WTC11 (cell line): Measurements from ENCODE around the gene TUBGCP3. TPM values are rescaled to one million over a fixed set of nuclear protein-coding genes. Genes with fewer than 3 reads are reported as not detected.

Experiments used
- ATAC-seq: fragments of 200-7000 bp; cut with Tn5 transposase; 2 replicates; pipeline ENCODE4 v1.10.0; 2021; ENCODE audit warnings: mild to moderate bottlenecking, moderate library complexity
- CTCF ChIA-PET: fragments of 300-600 bp; sonication (Branson Sonifier 250); formaldehyde crosslinking; loops from one replicate; lab custom pipeline; 2021; ENCODE audit warnings: antibody characterized with exemption; lab: Charles Lee
- POLR2A ChIA-PET: fragments of 350-600 bp; sonication (Branson Sonifier 250); formaldehyde crosslinking; loops from one replicate; lab custom pipeline; 2021; ENCODE audit warnings: antibody characterized with exemption; lab: Charles Lee
- DNase-seq: peaks from one replicate; pipeline ENCODE4 v3.0.0; 2021; ENCODE audit warnings: low spot score
- H3K27ac Mint-ChIP-seq: 2 replicates; pipeline ENCODE4 v1.8.0; 2021; ENCODE audit warnings: mixed read lengths
- H3K27me3 Mint-ChIP-seq: 2 replicates; pipeline ENCODE4 v1.8.0; 2021; ENCODE audit warnings: low read depth, mild to moderate bottlenecking, moderate library complexity, mixed read lengths
- H3K36me3 Mint-ChIP-seq: 2 replicates; pipeline ENCODE4 v1.8.0; 2021; ENCODE audit warnings: mixed read lengths
- H3K4me1 Mint-ChIP-seq: 2 replicates; pipeline ENCODE4 v1.8.0; 2022; ENCODE audit warnings: mixed read lengths
- H3K4me3 Mint-ChIP-seq: 2 replicates; pipeline ENCODE4 v1.8.0; 2021; ENCODE audit warnings: mild to moderate bottlenecking, moderate library complexity, mixed read lengths
- H3K9me3 Mint-ChIP-seq: 2 replicates; pipeline ENCODE4 v1.8.0; 2021; ENCODE audit warnings: mixed read lengths
- ATF1 ChIP-seq: sonication (generic); formaldehyde crosslinking; IDR thresholded peaks from 2 replicates; pipeline ENCODE4 v1.8.1; 2023; ENCODE audit warnings: mild to moderate bottlenecking, moderate library complexity, missing genetic modification reagents
- E2F1 ChIP-seq: sonication (generic); formaldehyde crosslinking; IDR thresholded peaks from 2 replicates; pipeline ENCODE4 v1.8.0; 2022; ENCODE audit warnings: mild to moderate bottlenecking, missing genetic modification reagents
- ERG ChIP-seq: fragments of 250-450 bp; sonication (Bioruptor Pico); IDR thresholded peaks from 2 replicates; pipeline ENCODE4 v1.8.0; 2021; ENCODE audit warnings: mild to moderate bottlenecking
- ESRRA ChIP-seq: sonication (generic); formaldehyde crosslinking; IDR thresholded peaks from 2 replicates; pipeline ENCODE4 v1.8.1; 2022; ENCODE audit warnings: mild to moderate bottlenecking, missing genetic modification reagents, borderline replicate concordance
- FOXP4 ChIP-seq: sonication (generic); formaldehyde crosslinking; IDR thresholded peaks from 2 replicates; pipeline ENCODE4 v1.8.0; 2022; ENCODE audit warnings: mild to moderate bottlenecking, missing genetic modification reagents
- GTF2I ChIP-seq: fragments of 250-450 bp; sonication (Bioruptor Pico); conservative IDR thresholded peaks from 2 replicates; pipeline ENCODE4 v1.4.0; 2021; ENCODE audit warnings: mild to moderate bottlenecking
- HMGA2 ChIP-seq: fragments of 250-450 bp; sonication (Bioruptor Pico); IDR thresholded peaks from 2 replicates; pipeline ENCODE4 v1.4.0; 2021; ENCODE audit warnings: mild to moderate bottlenecking, moderate library complexity
- JUN ChIP-seq: sonication (generic); formaldehyde crosslinking; IDR thresholded peaks from 2 replicates; pipeline ENCODE4 v1.8.0; 2023; ENCODE audit warnings: mild to moderate bottlenecking, missing genetic modification reagents
- MAX ChIP-seq: sonication (generic); formaldehyde crosslinking; IDR thresholded peaks from 2 replicates; pipeline ENCODE4 v1.8.0; 2022; ENCODE audit warnings: mild to moderate bottlenecking, missing genetic modification reagents
- MYBL2 ChIP-seq: sonication (generic); formaldehyde crosslinking; IDR thresholded peaks from 2 replicates; pipeline ENCODE4 v1.8.1; 2023; ENCODE audit warnings: mild to moderate bottlenecking, moderate library complexity, missing genetic modification reagents
- NFATC4 ChIP-seq: fragments of 250-450 bp; sonication (Bioruptor Pico); IDR thresholded peaks from 2 replicates; pipeline ENCODE4 v1.9.0; 2021; ENCODE audit warnings: mild to moderate bottlenecking
- NR1H2 ChIP-seq: sonication (generic); formaldehyde crosslinking; IDR thresholded peaks from 2 replicates; pipeline ENCODE4 v1.9.0; 2021; ENCODE audit warnings: mild to moderate bottlenecking, moderate library complexity, missing genetic modification reagents
- NR2C2 ChIP-seq: sonication (generic); formaldehyde crosslinking; IDR thresholded peaks from 2 replicates; pipeline ENCODE4 v1.8.0; 2022; ENCODE audit warnings: mild to moderate bottlenecking, missing genetic modification reagents
- PREB ChIP-seq: sonication (generic); formaldehyde crosslinking; IDR thresholded peaks from 2 replicates; pipeline ENCODE4 v1.8.1; 2022; ENCODE audit warnings: mild to moderate bottlenecking, missing genetic modification reagents, moderate library complexity, borderline replicate concordance
- RORB ChIP-seq: fragments of 250-450 bp; sonication (Bioruptor Pico); IDR thresholded peaks from 2 replicates; pipeline ENCODE4 v1.9.0; 2021; ENCODE audit warnings: mild to moderate bottlenecking
- SOX15 ChIP-seq: fragments of 250-450 bp; sonication (Bioruptor Pico); IDR thresholded peaks from 2 replicates; pipeline ENCODE4 v1.9.0; 2021; ENCODE audit warnings: mild to moderate bottlenecking
- TCF7 ChIP-seq: sonication (generic); formaldehyde crosslinking; IDR thresholded peaks from 2 replicates; pipeline ENCODE4 v1.8.0; 2022; ENCODE audit warnings: mild to moderate bottlenecking, low read depth, missing genetic modification reagents, moderate library complexity
- TEAD4 ChIP-seq: sonication (generic); formaldehyde crosslinking; IDR thresholded peaks from 2 replicates; pipeline ENCODE4 v1.8.0; 2022; ENCODE audit warnings: mild to moderate bottlenecking, missing genetic modification reagents
- ZBTB21 ChIP-seq: sonication (generic); formaldehyde crosslinking; IDR thresholded peaks from 2 replicates; pipeline ENCODE4 v1.8.1; 2023; ENCODE audit warnings: mild to moderate bottlenecking, missing genetic modification reagents, borderline replicate concordance
- ZBTB43 ChIP-seq: sonication (generic); formaldehyde crosslinking; IDR thresholded peaks from 2 replicates; pipeline ENCODE4 v1.8.1; 2023; ENCODE audit warnings: mild to moderate bottlenecking, missing genetic modification reagents
- ZNF423 ChIP-seq: fragments of 250-450 bp; sonication (Bioruptor Pico); IDR thresholded peaks from 2 replicates; pipeline ENCODE4 v2.1.2; 2022; ENCODE audit warnings: mild to moderate bottlenecking, moderate library complexity
- ZNF532 ChIP-seq: fragments of 250-450 bp; sonication (Bioruptor Pico); IDR thresholded peaks from 2 replicates; pipeline ENCODE4 v1.9.0; 2021; ENCODE audit warnings: mild to moderate bottlenecking, borderline replicate concordance
- total RNA-seq: library from RNA; stranded (reverse); gene quantifications from 3 replicates; pipeline ENCODE4 v1.2.3, GENCODE V29; 2021

Gene TUBGCP3
- total RNA-seq, 1 experiment from 2014 or later, result 29.9 TPM

GRCh38 chr13:112454648-112455334 is 133.2 kb downstream of the TUBGCP3 start:
- no peaks in the 10 kb centered on the region for H3K36me3 Mint-ChIP-seq
- TF ChIP-seq NR2C2 (CRISPR knock-in tag) (no peak), GTF2I (CRISPR knock-in tag) (no peak), ESRRA (CRISPR knock-in tag) (no peak), FOXP4 (CRISPR knock-in tag) (no peak), ZNF423 (no peak), ERG (no peak), ATF1 (CRISPR knock-in tag) (no peak), ZNF532 (no peak), SOX15 (CRISPR knock-in tag) (no peak), NR1H2 (CRISPR knock-in tag) (no peak), MYBL2 (CRISPR knock-in tag) (no peak), MAX (CRISPR knock-in tag) (no peak), NFATC4 (CRISPR knock-in tag) (no peak)
- no peaks in the 10 kb centered on the region for H3K27me3 Mint-ChIP-seq
- POLR2A ChIA-PET, result no interaction called here
- DNase-seq (no peak), ATAC-seq (no peak)
- CTCF ChIA-PET, result interaction anchor here (1.9 to 3.3 kb wide), 2 partner anchors 11 to 55 kb away, joined by 5 to 18 read pairs; no protein-coding TSS in a partner anchor
- peaks cover 20% of the 10 kb centered on the region for H3K9me3 Mint-ChIP-seq
- no peak overlapping the region for H3K4me3 Mint-ChIP-seq
- H3K27ac Mint-ChIP-seq, result no peak overlapping the region
- H3K4me1 Mint-ChIP-seq, result no peaks in the 10 kb centered on the region

GRCh38 chr13:112453874-112454647 is 133.9 kb downstream of the TUBGCP3 start:
- ChIA-PET CTCF (interaction anchor here (1.9 to 3.3 kb wide), 2 partner anchors 11 to 56 kb away, joined by 5 to 18 read pairs; no protein-coding TSS in a partner anchor), POLR2A (no interaction called here)
- no peaks in the 10 kb centered on the region for H3K4me1 Mint-ChIP-seq
- DNase-seq, result no peak
- no peak overlapping the region for H3K4me3 Mint-ChIP-seq
- no peaks in the 10 kb centered on the region for H3K36me3 Mint-ChIP-seq
- H3K27ac Mint-ChIP-seq, result no peak overlapping the region
- H3K9me3 Mint-ChIP-seq, result peaks cover 12% of the 10 kb centered on the region
- no peaks in the 10 kb centered on the region for H3K27me3 Mint-ChIP-seq
- no peak for ATAC-seq
- TF ChIP-seq MAX (CRISPR knock-in tag) (no peak), TCF7 (CRISPR knock-in tag) (no peak), ZNF423 (no peak), HMGA2 (CRISPR knock-in tag) (no peak), ZBTB43 (CRISPR knock-in tag) (no peak), JUN (CRISPR knock-in tag) (no peak), E2F1 (CRISPR knock-in tag) (no peak), PREB (CRISPR knock-in tag) (no peak), ZBTB21 (CRISPR knock-in tag) (no peak), RORB (CRISPR knock-in tag) (no peak), TEAD4 (no peak)
